GM23248 (cell line): ENCODE measurements around the gene SUMO4. TPM values are rescaled to one million over a fixed set of nuclear protein-coding genes. Genes with fewer than 3 reads are reported as not detected.
"Not testable (repeated sequence)": the region's sequence is repeated elsewhere in the genome, so short reads cannot be mapped to it uniquely, and the experiment has no call there.

ENCODE experiments used
- DNase-seq: peaks from one replicate; pipeline ENCODE4 v3.0.0-alpha.2; 2015
- H2AFZ ChIP-seq: fragments of 200-600 bp; sonication (generic); 2 replicates; pipeline ENCODE4 v1.6.1; 2016; ENCODE audit warnings: antibody characterized with exemption
- H3F3A ChIP-seq: fragments of 200-600 bp; sonication (generic); 2 replicates; pipeline ENCODE4 v1.6.1; 2016; ENCODE audit warnings: mild to moderate bottlenecking, antibody characterized with exemption, mixed run types; ENCODE audit not compliant: insufficient read depth
- H3K27ac ChIP-seq: fragments of 200-600 bp; sonication (generic); 2 replicates; pipeline ENCODE4 v1.5.1; 2016; ENCODE audit warnings: mild to moderate bottlenecking
- H3K27me3 ChIP-seq: fragments of 200-600 bp; sonication (generic); replicated peaks from 2 replicates; pipeline ENCODE4 v1.6.1; 2016; ENCODE audit warnings: mild to moderate bottlenecking; ENCODE audit not compliant: insufficient read depth
- H3K36me3 ChIP-seq: fragments of 200-600 bp; sonication (generic); 2 replicates; pipeline ENCODE4 v1.6.1; 2016; ENCODE audit warnings: low read depth, mild to moderate bottlenecking
- H3K4me1 ChIP-seq: fragments of 200-600 bp; sonication (generic); 2 replicates; pipeline ENCODE4 v1.6.1; 2016; ENCODE audit warnings: mild to moderate bottlenecking; ENCODE audit not compliant: insufficient read depth
- H3K4me2 ChIP-seq: fragments of 200-600 bp; sonication (generic); one replicate; pipeline ENCODE4 v1.6.1; 2016; ENCODE audit warnings: mild to moderate bottlenecking; ENCODE audit not compliant: unreplicated experiment
- H3K4me3 ChIP-seq: fragments of 200-600 bp; sonication (generic); 2 replicates; pipeline ENCODE4 v1.5.1; 2016; ENCODE audit warnings: mild to moderate bottlenecking
- H3K79me2 ChIP-seq: fragments of 200-600 bp; sonication (generic); 2 replicates; pipeline ENCODE4 v1.6.1; 2016; ENCODE audit warnings: mild to moderate bottlenecking; ENCODE audit not compliant: insufficient read depth
- H3K9ac ChIP-seq: fragments of 200-600 bp; sonication (generic); 2 replicates; pipeline ENCODE4 v1.6.1; 2016; ENCODE audit warnings: mild to moderate bottlenecking
- H3K9me2 ChIP-seq: fragments of 200-600 bp; sonication (generic); 2 replicates; pipeline ENCODE4 v1.6.1; 2016; ENCODE audit warnings: mixed run types, mild to moderate bottlenecking, moderate library complexity; ENCODE audit not compliant: insufficient read depth
- H3K9me3 ChIP-seq: fragments of 200-600 bp; sonication (generic); one replicate; pipeline ENCODE4 v1.6.1; 2017; ENCODE audit warnings: low read depth
- H4K20me1 ChIP-seq: fragments of 200-600 bp; sonication (generic); 2 replicates; pipeline ENCODE4 v1.6.0; 2016; ENCODE audit not compliant: insufficient read depth
- EZH2 ChIP-seq: fragments of 200-600 bp; sonication (generic); IDR thresholded peaks from 2 replicates; pipeline ENCODE4 v1.6.1; 2018; ENCODE audit warnings: antibody characterized with exemption, mild to moderate bottlenecking; ENCODE audit not compliant: insufficient read depth, poor library complexity, severe bottlenecking
- EZH2phosphoT487 ChIP-seq: fragments of 200-600 bp; sonication (generic); IDR thresholded peaks from 2 replicates; pipeline ENCODE4 v1.6.1; 2018; ENCODE audit warnings: antibody characterized with exemption, moderate library complexity, mild to moderate bottlenecking, low read depth; ENCODE audit not compliant: insufficient read depth
- WGBS, 2 experiments: methylation state at CpG; one replicate each; pipeline ENCODE4 v1.1.6; 2015 to 2017; ENCODE audit warnings: low lambda C conversion rate in 2 of 2, low coverage in 1 of 2; ENCODE audit errors: missing lambda C conversion rate in 2 of 2; 5-methylcytosine and 5-hydroxymethylcytosine counted together
- in situ Hi-C: fragments of 300-500 bp; cut with MboI; formaldehyde crosslinking; loops from 2 replicates; pipeline ENCODE4 v1.15.0; 2020
- polyA plus RNA-seq: library from polyadenylated mRNA; unstranded; fragments of >200 nt; fragmentation: Nextera tagmentation; extraction: Ambion mirVana; gene quantifications from 2 replicates; pipeline ENCODE4 v1.2.1, GENCODE V29; 2016
- total RNA-seq: library from RNA; depleted of rRNA; stranded (reverse); fragments of >200 nt; shearing (Covaris generic); gene quantifications from 2 replicates; pipeline ENCODE4 v1.2.3, GENCODE V29; 2014

The SUMO4 gene
- total and polyA plus RNA-seq, 2 experiments from 2014 or later: 0.23 TPM; not detected in 1

GRCh38 chr6:149443411-149444181, 43.5 kb downstream of the SUMO4 start:
- Histone ChIP-seq H3K27ac (no peak overlapping the region), H3K4me2 (no peak overlapping the region), H3K9me3 (no peaks in the 10 kb centered on the region), H3K9me2 (no peaks in the 10 kb centered on the region), H3K4me3 (no peak overlapping the region), H3K9ac (no peak overlapping the region), H3F3A (peaks cover 7% of the 10 kb centered on the region; the same call in 1 of the 2 replicates), H3K79me2 (no peaks in the 10 kb centered on the region), H4K20me1 (no peaks in the 10 kb centered on the region), H2AFZ (no peak overlapping the region), H3K36me3 (no peaks in the 10 kb centered on the region), H3K27me3 (no peaks in the 10 kb centered on the region), H3K4me1 (no peaks in the 10 kb centered on the region)
- in situ Hi-C loops: loop anchor here (25.0 kb wide), 1 partner anchor 856 kb away; no protein-coding TSS in a partner anchor
- no peak for DNase-seq
- TF ChIP-seq EZH2: no peak
- TF ChIP-seq EZH2phosphoT487: no peak
- 73 to 84% methylated on average over 8 of the region's 8 CpGs for WGBS, 2 experiments

- not testable (repeated sequence) for H3K4me1 ChIP-seq, H3K4me3 ChIP-seq, H3K79me2 ChIP-seq, H3K9me2 ChIP-seq, H3K9ac ChIP-seq, DNase-seq, H4K20me1 ChIP-seq, H2AFZ ChIP-seq, H3K27ac ChIP-seq, H3F3A ChIP-seq, H3K9me3 ChIP-seq, H3K4me2 ChIP-seq, H3K27me3 ChIP-seq, H3K36me3 ChIP-seq
- in situ Hi-C loops: loop anchor here (25.0 kb wide), 1 partner anchor 857 kb away; no protein-coding TSS in a partner anchor
- 79 to 85% methylated on average over 3 of the region's 3 CpGs for WGBS, 2 experiments
Observed at GRCh38 chr6:149444360-149445094, 44.5 kb downstream of the SUMO4 start.

DNA sequence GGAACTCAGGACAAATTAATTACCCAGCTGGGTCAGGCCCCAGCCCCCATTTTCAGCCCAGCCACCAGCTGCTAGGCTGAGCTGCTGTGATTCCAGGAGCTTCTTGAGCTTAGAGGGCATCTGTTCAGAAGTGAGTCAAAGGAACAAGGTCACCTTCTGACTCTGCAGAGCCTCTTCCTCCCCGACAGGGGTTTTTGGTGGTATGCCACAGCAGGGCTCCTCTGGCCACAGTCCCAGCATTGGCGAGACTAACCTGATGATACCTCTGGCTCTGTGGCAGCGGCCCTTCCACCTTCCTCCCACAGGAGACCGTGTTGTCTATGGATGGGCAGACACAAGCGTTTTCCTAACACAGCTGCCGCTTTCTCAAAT, 45.0 kb downstream of the SUMO4 start:
- no peaks in the 10 kb centered on the region for H4K20me1 ChIP-seq

GRCh38 chr6:149445573-149445972, 45.5 kb downstream of the SUMO4 start:
- Histone ChIP-seq H3K27me3 (no peaks in the 10 kb centered on the region), H3K9me2 (no peaks in the 10 kb centered on the region), H3K9me3 (no peaks in the 10 kb centered on the region), H3K27ac (no peak overlapping the region), H2AFZ (no peak overlapping the region), H3K4me3 (no peak overlapping the region), H3K36me3 (no peaks in the 10 kb centered on the region), H4K20me1 (no peaks in the 10 kb centered on the region), H3K79me2 (no peaks in the 10 kb centered on the region), H3F3A (peaks cover 7% of the 10 kb centered on the region; the same call in 1 of the 2 replicates), H3K4me1 (no peaks in the 10 kb centered on the region), H3K4me2 (no peak overlapping the region), H3K9ac (no peak overlapping the region)
- 81 to 83% methylated on average over 7 of the region's 7 CpGs for WGBS, 2 experiments
- TF ChIP-seq EZH2phosphoT487 (no peak), EZH2 (no peak)
- in situ Hi-C loops: loop anchor here (25.0 kb wide), 1 partner anchor 858 kb away; no protein-coding TSS in a partner anchor
- no peak for DNase-seq

More for the DNA sequence above, 45.0 kb downstream of the SUMO4 start:
- Histone ChIP-seq H3K79me2 (no peaks in the 10 kb centered on the region), H3K27me3 (no peaks in the 10 kb centered on the region), H3K4me1 (no peaks in the 10 kb centered on the region), H3K9me2 (no peaks in the 10 kb centered on the region), H3K27ac (no peak overlapping the region), H3K4me2 (no peak overlapping the region), H3F3A (peaks cover 7% of the 10 kb centered on the region; the same call in 1 of the 2 replicates), H3K9me3 (no peaks in the 10 kb centered on the region), H3K36me3 (no peaks in the 10 kb centered on the region), H3K9ac (no peak overlapping the region), H3K4me3 (no peak overlapping the region), H2AFZ (no peak overlapping the region)
- 95 to 96% methylated on average over 6 of the region's 6 CpGs for WGBS, 2 experiments
- in situ Hi-C loops: loop anchor here (25.0 kb wide), 1 partner anchor 858 kb away; no protein-coding TSS in a partner anchor
- no peak for DNase-seq
- TF ChIP-seq EZH2phosphoT487 (no peak), EZH2 (no peak)
